ENCODE measurements around the gene NUP205. TPM values are rescaled to one million over a fixed set of nuclear protein-coding genes. Genes with fewer than 3 reads are reported as not detected.
"Not testable (repeated sequence)": the region's sequence is repeated elsewhere in the genome, so short reads cannot be mapped to it uniquely, and the experiment has no call there.

Gene NUP205
- total RNA-seq, 2 experiments from 2014 or later = 50.6 to 54.7 TPM

- Histone ChIP-seq H3K4me1 (ENCODE audit: insufficient read depth, low read length) (peaks cover 23% of the 10 kb centered on the region), H3K27ac (ENCODE audit: low read depth in 1 of 2, low read length in 2 of 2) (no peak overlapping the region), H3K9me3 (ENCODE audit: control insufficient read depth in 1 of 2, insufficient read depth in 1 of 2, low read length in 2 of 2) (no peaks in the 10 kb centered on the region), H3K27me3 (ENCODE audit: control insufficient read depth in 1 of 2, insufficient read depth in 2 of 2, low read length in 2 of 2) (no peaks in the 10 kb centered on the region), H3K36me3 (ENCODE audit: insufficient read depth, low read length) (no peaks in the 10 kb centered on the region), H3K4me3 (ENCODE audit: low read length) (no peak overlapping the region)
- Mint-ChIP-seq H3K36me3 (ENCODE audit: low read depth) (peaks cover 26% of the 10 kb centered on the region), H3K4me1 (ENCODE audit: low read depth) (peaks cover 73% of the 10 kb centered on the region), H3K9me3 (no peaks in the 10 kb centered on the region), H3K4me3 (peak overlapping the region; percentile 78), H3K27me3 (no peaks in the 10 kb centered on the region), H3K27ac (peak overlapping the region; percentile 82)
- POLR2A ChIA-PET = interaction anchor here (0.6 kb wide), 1 partner anchor 7 kb away, joined by 4 read pairs; no protein-coding TSS in a partner anchor
- TF ChIP-seq CTCF (IDR thresholded peaks at IDR 0.05) = no peak
- no peak for ATAC-seq (ENCODE audit: poor library complexity)
- DNase-seq = no peak
- CTCF ChIA-PET = interaction anchor here (3.2 kb wide), 1 partner anchor 19 kb away, joined by 16 read pairs; no protein-coding TSS in a partner anchor
- intact Hi-C loops (cut with DNase I, micrococcal nuclease) = loop anchor here in 1 of 2 experiments (10.0 kb wide), 1 partner anchor 500 kb away; no protein-coding TSS in a partner anchor
These were observed 107.3 kb downstream of the NUP205 start for GRCh38 chr7:135665042-135665441.

DNA sequence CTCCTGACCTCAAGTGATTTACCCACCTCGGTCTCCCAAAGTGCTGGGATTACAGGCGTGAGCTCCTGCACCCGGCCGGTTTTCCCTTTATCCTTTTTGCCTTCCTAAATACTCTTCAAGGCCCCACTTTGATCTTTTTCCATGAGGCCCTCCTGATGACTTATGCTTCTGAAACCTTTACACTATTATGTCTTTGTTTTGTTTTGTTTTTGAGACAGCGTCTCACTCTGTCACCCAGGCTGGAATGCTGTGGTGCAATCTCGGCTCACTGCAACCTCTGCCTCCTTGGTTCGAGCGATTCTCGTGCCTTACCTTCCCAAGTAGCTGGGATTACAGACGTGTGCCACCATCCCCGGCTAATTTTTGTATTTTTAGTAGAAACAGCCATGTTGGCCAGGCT is 108.4 kb downstream of the NUP205 start:
- DNase-seq = no peak
- H3K4me1 Mint-ChIP-seq (ENCODE audit: low read depth) = peaks cover 80% of the 10 kb centered on the region
- no peak for ATAC-seq (ENCODE audit: poor library complexity)
- no peaks in the 10 kb centered on the region for H3K9me3 Mint-ChIP-seq
- no peaks in the 10 kb centered on the region for H3K9me3 ChIP-seq (ENCODE audit: control insufficient read depth in 1 of 2, insufficient read depth in 1 of 2, low read length in 2 of 2)
- TF ChIP-seq CTCF (IDR thresholded peaks at IDR 0.05) = no peak
- no peak overlapping the region for H3K27ac Mint-ChIP-seq
- H3K36me3 Mint-ChIP-seq (ENCODE audit: low read depth) = peaks cover 28% of the 10 kb centered on the region
- H3K27me3 ChIP-seq (ENCODE audit: control insufficient read depth in 1 of 2, insufficient read depth in 2 of 2, low read length in 2 of 2) = no peaks in the 10 kb centered on the region
- intact Hi-C loops (cut with DNase I, micrococcal nuclease) = loop anchor here in 1 of 2 experiments (10.0 kb wide), 1 partner anchor 501 kb away; no protein-coding TSS in a partner anchor
- CTCF ChIA-PET = no interaction called here
- peaks cover 23% of the 10 kb centered on the region for H3K4me1 ChIP-seq (ENCODE audit: insufficient read depth, low read length)
- no peaks in the 10 kb centered on the region for H3K36me3 ChIP-seq (ENCODE audit: insufficient read depth, low read length)
- no peak overlapping the region for H3K27ac ChIP-seq (ENCODE audit: low read depth in 1 of 2, low read length in 2 of 2)
- no peak overlapping the region for H3K4me3 ChIP-seq (ENCODE audit: low read length)
- POLR2A ChIA-PET = no interaction called here
- H3K4me3 Mint-ChIP-seq = peak overlapping the region; percentile 39
- H3K27me3 Mint-ChIP-seq = no peaks in the 10 kb centered on the region

GRCh38 chr7:135666846-135667245 is 109.1 kb downstream of the NUP205 start:
- Mint-ChIP-seq H3K4me1 (ENCODE audit: low read depth) (peaks cover 80% of the 10 kb centered on the region), H3K9me3 (no peaks in the 10 kb centered on the region), H3K27me3 (no peaks in the 10 kb centered on the region), H3K36me3 (ENCODE audit: low read depth) (peaks cover 28% of the 10 kb centered on the region), H3K4me3 (peak overlapping the region; percentile 39), H3K27ac (no peak overlapping the region)
- no peaks in the 10 kb centered on the region for H3K36me3 ChIP-seq (ENCODE audit: insufficient read depth, low read length)
- intact Hi-C loops (cut with DNase I, micrococcal nuclease) = loop anchor here in 1 of 2 experiments (10.0 kb wide), 1 partner anchor 502 kb away; no protein-coding TSS in a partner anchor
- no peaks in the 10 kb centered on the region for H3K27me3 ChIP-seq (ENCODE audit: control insufficient read depth in 1 of 2, insufficient read depth in 2 of 2, low read length in 2 of 2)
- H3K4me3 ChIP-seq (ENCODE audit: low read length) = no peak overlapping the region
- H3K4me1 ChIP-seq (ENCODE audit: insufficient read depth, low read length) = peaks cover 19% of the 10 kb centered on the region
- no peak overlapping the region for H3K27ac ChIP-seq (ENCODE audit: low read depth in 1 of 2, low read length in 2 of 2)
- no peaks in the 10 kb centered on the region for H3K9me3 ChIP-seq (ENCODE audit: control insufficient read depth in 1 of 2, insufficient read depth in 1 of 2, low read length in 2 of 2)
- no peak for DNase-seq
- ChIA-PET CTCF (no interaction called here), POLR2A (no interaction called here)
- TF ChIP-seq CTCF (IDR thresholded peaks at IDR 0.05) = no peak
- ATAC-seq (ENCODE audit: poor library complexity) = no peak

- CTCF ChIA-PET; H3K27ac ChIP-seq (ENCODE audit: low read depth in 1 of 2, low read length in 2 of 2); H3K9me3 ChIP-seq (ENCODE audit: control insufficient read depth in 1 of 2, insufficient read depth in 1 of 2, low read length in 2 of 2); POLR2A ChIA-PET; H3K9me3 Mint-ChIP-seq; H3K4me3 ChIP-seq (ENCODE audit: low read length); H3K27me3 ChIP-seq (ENCODE audit: control insufficient read depth in 1 of 2, insufficient read depth in 2 of 2, low read length in 2 of 2); ATAC-seq (ENCODE audit: poor library complexity); H3K27ac Mint-ChIP-seq; H3K36me3 ChIP-seq (ENCODE audit: insufficient read depth, low read length); H3K27me3 Mint-ChIP-seq; DNase-seq; H3K4me3 Mint-ChIP-seq: not testable (repeated sequence)
- peaks cover 13% of the 10 kb centered on the region for H3K4me1 ChIP-seq (ENCODE audit: insufficient read depth, low read length)
- intact Hi-C loops (cut with DNase I, micrococcal nuclease) = loop anchor here in 1 of 2 experiments (10.0 kb wide), 1 partner anchor 503 kb away; no protein-coding TSS in a partner anchor
- peaks cover 77% of the 10 kb centered on the region for H3K4me1 Mint-ChIP-seq (ENCODE audit: low read depth)
- peaks cover 29% of the 10 kb centered on the region for H3K36me3 Mint-ChIP-seq (ENCODE audit: low read depth)
These were observed 109.9 kb downstream of the NUP205 start for GRCh38 chr7:135667626-135668025.

GRCh38 chr7:135668852-135669395 is 111.2 kb downstream of the NUP205 start:
- ATAC-seq (ENCODE audit: poor library complexity); H3K9me3 Mint-ChIP-seq; H3K27me3 ChIP-seq (ENCODE audit: control insufficient read depth in 1 of 2, insufficient read depth in 2 of 2, low read length in 2 of 2); H3K4me3 Mint-ChIP-seq; H3K27me3 Mint-ChIP-seq; H3K36me3 ChIP-seq (ENCODE audit: insufficient read depth, low read length); H3K4me1 ChIP-seq (ENCODE audit: insufficient read depth, low read length); H3K9me3 ChIP-seq (ENCODE audit: control insufficient read depth in 1 of 2, insufficient read depth in 1 of 2, low read length in 2 of 2); H3K27ac Mint-ChIP-seq; POLR2A ChIA-PET; CTCF ChIA-PET; H3K27ac ChIP-seq (ENCODE audit: low read depth in 1 of 2, low read length in 2 of 2); H3K4me3 ChIP-seq (ENCODE audit: low read length); DNase-seq: not testable (repeated sequence)
- Mint-ChIP-seq H3K36me3 (ENCODE audit: low read depth) (peaks cover 37% of the 10 kb centered on the region), H3K4me1 (ENCODE audit: low read depth) (peaks cover 72% of the 10 kb centered on the region)
- intact Hi-C loops (cut with DNase I, micrococcal nuclease) = loop anchor here in 1 of 2 experiments (10.0 kb wide), 1 partner anchor 504 kb away; no protein-coding TSS in a partner anchor
